Kidney (tissue), 14 donors: ENCODE measurements around the gene MYO5A. TPM values are rescaled to one million over a fixed set of nuclear protein-coding genes. Genes with fewer than 3 reads are reported as not detected.

Experiments used
- DNase-seq, 5 donors: peaks; one replicate each; pipeline ENCODE4 v3.0.0-alpha.2; 2013 to 2020
- FAIRE-seq: peaks from 2 replicates; lab custom pipeline; 2012; peaks lifted over from hg19 to GRCh38; lab: Jason Lieb, UNC
- H3K27ac ChIP-seq, 2 donors: one replicate each; pipeline ENCODE4 v1.7.0; 2013; ENCODE audit warnings: low read depth in 2 of 2, low read length in 2 of 2, inconsistent platforms in 1 of 2
- H3K27me3 ChIP-seq: one replicate; pipeline ENCODE4 v1.7.1; 2013; ENCODE audit warnings: low read length, inconsistent platforms; ENCODE audit not compliant: control insufficient read depth, insufficient read depth
- H3K36me3 ChIP-seq, 3 donors: one replicate each; pipeline versions ENCODE4 v1.7.0 to v1.7.1; 2013; ENCODE audit warnings: low read length in 3 of 3, control low read depth in 1 of 3, inconsistent platforms in 1 of 3; ENCODE audit not compliant: insufficient read depth in 3 of 3, control insufficient read depth in 2 of 3
- H3K4me1 ChIP-seq, 3 donors: one replicate each; pipeline versions ENCODE4 v1.7.0 to v1.7.1; 2013; ENCODE audit warnings: low read length in 3 of 3, inconsistent platforms in 1 of 3, low read depth in 1 of 3; ENCODE audit not compliant: control insufficient read depth in 2 of 3, insufficient read depth in 2 of 3
- H3K4me3 ChIP-seq, 3 donors: one replicate each; pipeline versions ENCODE4 v1.7.0 to v1.8.1; 2013; ENCODE audit warnings: low read length in 3 of 3, control low read depth in 1 of 3, inconsistent platforms in 1 of 3
- H3K9ac ChIP-seq, 3 donors: one replicate each; pipeline versions ENCODE4 v1.7.0 to v1.7.1; 2013; ENCODE audit warnings: low read length in 3 of 3, control low read depth in 1 of 3, inconsistent platforms in 1 of 3
- H3K9me3 ChIP-seq, 3 donors: one replicate each; pipeline versions ENCODE4 v1.7.0 to v1.7.1; 2013; ENCODE audit warnings: low read length in 3 of 3, control low read depth in 1 of 3, inconsistent platforms in 1 of 3; ENCODE audit not compliant: control insufficient read depth in 2 of 3, insufficient read depth in 1 of 3
- intact Hi-C: fragments of 100-400 bp; cut with DNase I; formaldehyde crosslinking; loops from one replicate; pipeline ENCODE4 v1.11.1; 2022
- polyA plus RNA-seq: library from polyadenylated mRNA; stranded (reverse); fragments of 350-450 nt; fragmentation: Illumina TruSeq; extraction: RNeasy Lipid Tissue Mini Kit (QIAGEN cat#74804); gene quantifications from one replicate; pipeline ENCODE4 v1.2.3, GENCODE V29; 2014; ENCODE audit warnings: low read depth, low replicate concordance; ENCODE audit not compliant: insufficient read depth
- total RNA-seq: library from RNA; stranded (reverse); fragmentation: NEBNext Ultra II Directional; extraction: Animal tissue kit (Norgen Biotek cat#: 25700); gene quantifications from one replicate; pipeline ENCODE4 v1.2.1, GENCODE V29; 2021
- TF ChIP-seq, protein P1 (sequence below): IDR thresholded peaks from 3 replicates; pipeline ENCODE4 v1.5.1; 2012; ENCODE audit warnings: mild to moderate bottlenecking, moderate library complexity, borderline replicate concordance; ENCODE audit not compliant: insufficient read depth; ENCODE audit errors: extremely low read depth
- donor health status: control.
- donor health status: control.
- donor health status: control.
- donor health status: control.
- donor health status: control.
- donor health status: DM: yes; HTN: yes; CAD: no.
- donor health status: Normal renal cell carcinoma (clear cell type).

The MYO5A gene
- total and polyA plus RNA-seq, 2 donors from 2014 or later, result 3.5 to 32.9 TPM

- Histone ChIP-seq H3K4me3 (no peak overlapping the region), H3K9me3 (no peaks in the 10 kb centered on the region), H3K9ac (no peak overlapping the region), H3K27me3 (no peaks in the 10 kb centered on the region), H3K36me3 (peaks cover 0 to 7% (median 3%) of the 10 kb centered on the region in 3 donors), H3K27ac (no peak overlapping the region), H3K4me1 (no peaks in the 10 kb centered on the region)
- intact Hi-C loops, result no loop called here
- DNase-seq (no peak), FAIRE-seq (no peak)
- TF ChIP-seq, protein P1, sequence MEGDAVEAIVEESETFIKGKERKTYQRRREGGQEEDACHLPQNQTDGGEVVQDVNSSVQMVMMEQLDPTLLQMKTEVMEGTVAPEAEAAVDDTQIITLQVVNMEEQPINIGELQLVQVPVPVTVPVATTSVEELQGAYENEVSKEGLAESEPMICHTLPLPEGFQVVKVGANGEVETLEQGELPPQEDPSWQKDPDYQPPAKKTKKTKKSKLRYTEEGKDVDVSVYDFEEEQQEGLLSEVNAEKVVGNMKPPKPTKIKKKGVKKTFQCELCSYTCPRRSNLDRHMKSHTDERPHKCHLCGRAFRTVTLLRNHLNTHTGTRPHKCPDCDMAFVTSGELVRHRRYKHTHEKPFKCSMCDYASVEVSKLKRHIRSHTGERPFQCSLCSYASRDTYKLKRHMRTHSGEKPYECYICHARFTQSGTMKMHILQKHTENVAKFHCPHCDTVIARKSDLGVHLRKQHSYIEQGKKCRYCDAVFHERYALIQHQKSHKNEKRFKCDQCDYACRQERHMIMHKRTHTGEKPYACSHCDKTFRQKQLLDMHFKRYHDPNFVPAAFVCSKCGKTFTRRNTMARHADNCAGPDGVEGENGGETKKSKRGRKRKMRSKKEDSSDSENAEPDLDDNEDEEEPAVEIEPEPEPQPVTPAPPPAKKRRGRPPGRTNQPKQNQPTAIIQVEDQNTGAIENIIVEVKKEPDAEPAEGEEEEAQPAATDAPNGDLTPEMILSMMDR, result no peak
Measured at GRCh38 chr15:52361975-52362494, 166.6 kb downstream of the MYO5A start.

GRCh38 chr15:52361494-52361893 lies 167.2 kb downstream of the MYO5A start:
- no peak for FAIRE-seq

DNA sequence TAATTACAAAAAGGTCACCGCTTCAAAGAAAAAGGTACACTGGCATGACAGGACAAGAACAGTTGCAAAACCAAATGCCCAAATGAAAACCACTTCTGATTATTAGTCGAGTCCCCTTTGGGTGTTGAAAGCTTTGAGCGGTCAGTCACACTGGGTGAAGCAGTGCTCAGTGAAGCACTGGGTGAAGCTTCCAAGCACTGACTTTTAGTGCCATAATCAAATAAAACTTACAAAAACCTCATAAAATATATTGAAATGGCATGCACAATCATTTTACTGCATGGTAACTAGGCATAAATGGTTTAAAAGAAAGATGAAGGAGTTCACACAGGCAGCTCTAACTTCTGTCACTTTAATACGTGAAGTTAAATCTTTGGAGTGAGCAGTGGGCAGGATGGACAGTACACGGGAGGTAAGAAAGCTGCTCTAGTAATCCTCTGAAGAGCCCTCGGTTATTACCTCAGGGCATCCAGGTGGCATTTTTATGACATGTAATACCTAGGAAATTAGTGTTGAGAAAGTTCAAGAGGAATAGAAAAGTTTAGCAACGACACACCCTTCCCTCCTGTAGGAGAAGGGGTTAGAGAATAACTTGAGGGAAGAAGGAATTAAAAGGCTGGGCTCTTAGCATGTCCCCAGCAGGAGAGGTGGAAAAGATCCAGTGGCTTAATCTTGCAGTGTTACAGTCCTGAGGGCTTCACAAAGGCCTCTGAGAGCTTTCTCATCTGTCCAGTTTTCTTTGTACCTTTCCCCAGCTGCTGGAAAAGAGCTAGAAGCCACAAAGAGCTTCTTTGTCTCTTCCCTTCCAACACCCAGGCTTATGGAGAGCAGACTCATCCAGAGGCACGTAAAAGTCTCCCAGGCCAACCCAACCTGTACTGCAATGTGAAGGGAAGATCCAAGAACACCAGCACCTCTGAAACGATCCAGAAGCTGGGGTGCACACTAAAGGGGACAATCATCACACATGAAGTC lies 168.2 kb downstream of the MYO5A start:
- intact Hi-C loops, result no loop called here
- TF ChIP-seq, protein P1, result no peak
- no peak overlapping the region for H3K27ac ChIP-seq
- H3K27me3 ChIP-seq, result no peaks in the 10 kb centered on the region
- no peak overlapping the region for H3K4me3 ChIP-seq
- no peaks in the 10 kb centered on the region for H3K9me3 ChIP-seq
- peaks cover 0 to 7% (median 0%) of the 10 kb centered on the region in 3 donors for H3K36me3 ChIP-seq
- FAIRE-seq (no peak), DNase-seq (no peak)
- H3K4me1 ChIP-seq, result no peaks in the 10 kb centered on the region
- H3K9ac ChIP-seq, result no peak overlapping the region

More at GRCh38 chr15:52361494-52361893, 167.2 kb downstream of the MYO5A start:
- no peak overlapping the region for H3K9ac ChIP-seq
- H3K27me3 ChIP-seq, result no peaks in the 10 kb centered on the region
- TF ChIP-seq, protein P1, result no peak
- H3K4me1 ChIP-seq, result no peaks in the 10 kb centered on the region
- DNase-seq, result no peak
- H3K4me3 ChIP-seq, result no peak overlapping the region
- no peak overlapping the region for H3K27ac ChIP-seq
- peaks cover 0 to 7% (median 0%) of the 10 kb centered on the region in 3 donors for H3K36me3 ChIP-seq
- intact Hi-C loops, result no loop called here
- no peaks in the 10 kb centered on the region for H3K9me3 ChIP-seq
